GM12878 (cell line): ENCODE results near the gene PLEKHS1. TPM values are rescaled to one million over a fixed set of nuclear protein-coding genes. Genes with fewer than 3 reads are reported as not detected.

Experiments
- ATAC-seq: fragments of 200-7000 bp; cut with Tn5 transposase; 3 replicates; pipeline ENCODE4 v1.9.1; 2020; ENCODE audit warnings: mild to moderate bottlenecking, moderate library complexity
- BruUV-seq: library from RNA; stranded (reverse); fragments of 400-500 nt; replicated peaks from 2 replicates; lab custom pipeline; 2021; lab: Mats Ljungman, UMichigan
- CTCF ChIA-PET: fragments of 300-600 bp; sonication (Branson Sonifier 250); formaldehyde crosslinking; extraction: SDS; loops from one replicate; lab custom pipeline; 2021; ENCODE audit warnings: inconsistent platforms; lab: Yijun Ruan, JAX
- POLR2A ChIA-PET: fragments of 350-600 bp; formaldehyde crosslinking; extraction: SDS; loops from one replicate; lab custom pipeline; 2021; ENCODE audit warnings: inconsistent platforms; lab: Charles Lee
- RAD21 ChIA-PET: fragments of 300-600 bp; sonication (Branson Sonifier 250); formaldehyde crosslinking; loops from one replicate; lab custom pipeline; 2023; ENCODE audit warnings: antibody characterized with exemption; ENCODE audit not compliant: unreplicated experiment; lab: Charles Lee
- SMC1A ChIA-PET: fragments of 300-600 bp; sonication (Branson Sonifier 250); formaldehyde crosslinking; loops from one replicate; lab custom pipeline; 2023; ENCODE audit not compliant: unreplicated experiment, uncharacterized antibody; lab: Charles Lee
- DNase-seq: peaks from one replicate; pipeline ENCODE4 v3.0.0-alpha.2; 2011; ENCODE audit warnings: low read depth, low spot score
- FAIRE-seq: peaks from 3 replicates; lab custom pipeline; 2011; peaks lifted over from hg19 to GRCh38; lab: Jason Lieb, UNC
- H2AFZ ChIP-seq: 2 replicates; pipeline ENCODE4 v1.6.0; 2011; ENCODE audit warnings: low read depth, low read length, control low read depth; ENCODE audit not compliant: control insufficient read depth
- H3K27ac ChIP-seq: 2 replicates; pipeline ENCODE4 v1.5.1; 2011; ENCODE audit warnings: control low read depth; ENCODE audit not compliant: control insufficient read depth, insufficient read depth
- H3K27me3 ChIP-seq, 2 experiments: replicated peaks in 1 of 2; 2 replicates each; pipeline versions ENCODE4 v1.6.0 to v1.6.1; 2011; ENCODE audit warnings: low read length in 1 of 2; ENCODE audit not compliant: control insufficient read depth in 2 of 2, insufficient read depth in 2 of 2
- H3K36me3 ChIP-seq, 2 experiments: 2 replicates each; pipeline ENCODE4 v1.5.1; 2011; ENCODE audit warnings: low read length in 1 of 2; ENCODE audit not compliant: control insufficient read depth in 2 of 2, insufficient read depth in 2 of 2
- H3K4me1 ChIP-seq: 2 replicates; pipeline ENCODE4 v1.6.1; 2011; ENCODE audit warnings: mild to moderate bottlenecking, low read length, moderate library complexity, mixed read lengths; ENCODE audit not compliant: control insufficient read depth, insufficient read depth
- H3K4me2 ChIP-seq: 2 replicates; pipeline ENCODE4 v1.6.0; 2011; ENCODE audit warnings: control low read depth; ENCODE audit not compliant: control insufficient read depth, insufficient read depth
- H3K4me3 ChIP-seq: fragments of 200-600 bp; sonication (generic); 2 replicates; pipeline ENCODE4 v1.5.1; 2016
- H3K79me2 ChIP-seq: 2 replicates; pipeline ENCODE4 v1.6.0; 2011; ENCODE audit warnings: low read length; ENCODE audit not compliant: control insufficient read depth, insufficient read depth
- H3K9ac ChIP-seq: 2 replicates; pipeline ENCODE4 v1.8.0; 2011; ENCODE audit warnings: low read length, control low read depth, mixed read lengths; ENCODE audit not compliant: control insufficient read depth, insufficient read depth
- H3K9me3 ChIP-seq: replicated peaks from 3 replicates; pipeline ENCODE4 v1.5.1; 2011; ENCODE audit warnings: mild to moderate bottlenecking, low read length; ENCODE audit not compliant: control insufficient read depth, insufficient read depth
- H4K20me1 ChIP-seq: 2 replicates; pipeline ENCODE4 v1.6.0; 2011; ENCODE audit not compliant: control insufficient read depth, insufficient read depth
- BCL11A ChIP-seq: IDR thresholded peaks from 2 replicates; pipeline ENCODE4 v1.6.1; 2011; ENCODE audit warnings: low read depth, low read length
- CBFB ChIP-seq: IDR thresholded peaks from 2 replicates; pipeline ENCODE4 v1.6.1; 2016; ENCODE audit warnings: antibody characterized with exemption, low read depth
- KAT2A ChIP-seq: conservative IDR thresholded peaks from 2 replicates; pipeline ENCODE4 v1.6.1; 2011; ENCODE audit warnings: low read depth, low read length; ENCODE audit not compliant: control insufficient read depth
- MTA3 ChIP-seq: IDR thresholded peaks from 2 replicates; pipeline ENCODE4 v1.6.1; 2012; ENCODE audit warnings: low read length, inconsistent platforms, borderline replicate concordance
- NFXL1 ChIP-seq: fragments of 450-650 bp; IDR thresholded peaks from 2 replicates; pipeline ENCODE4 v1.6.1; 2017; ENCODE audit warnings: antibody characterized with exemption, mild to moderate bottlenecking, borderline replicate concordance
- PML ChIP-seq: IDR thresholded peaks from 2 replicates; pipeline ENCODE4 v1.6.1; 2012; ENCODE audit warnings: low read length, inconsistent platforms
- RBBP5 ChIP-seq: fragments of 200-600 bp; sonication (generic); conservative IDR thresholded peaks from 2 replicates; pipeline ENCODE4 v1.6.1; 2016
- TCF3 ChIP-seq: IDR thresholded peaks from 2 replicates; pipeline ENCODE4 v1.6.1; 2012; ENCODE audit warnings: low read depth, mild to moderate bottlenecking, low read length, borderline replicate concordance; ENCODE audit not compliant: insufficient read depth
- WGBS: methylation state at CpG from one replicate; pipeline ENCODE4 v1.1.6; 2016; ENCODE audit warnings: low lambda C conversion rate; ENCODE audit not compliant: insufficient replicate concordance, insufficient coverage; ENCODE audit errors: missing lambda C conversion rate; 5-methylcytosine and 5-hydroxymethylcytosine counted together
- in situ Hi-C: fragments of 300-500 bp; cut with MboI; formaldehyde crosslinking; loops from 9 replicates; pipeline ENCODE4 v1.14.3; 2018; ENCODE audit warnings: mixed read lengths
- intact Hi-C: fragments of 100-400 bp; cut with micrococcal nuclease; formaldehyde crosslinking; loops from one replicate; pipeline ENCODE4 v1.14.2; 2022; ENCODE audit not compliant: unreplicated experiment
- polyA plus RNA-seq, 11 experiments: library from polyadenylated mRNA; depleted of rRNA in 4 of 11; unstranded in 6 of 11; stranded (reverse) in 5 of 11; fragments of >200 nt; fragmentation: Nextera tagmentation in 4 of 11; fragmentation: Illumina TruSeq in 1 of 11; extraction: Ambion mirVana in 4 of 11; extraction: Trizol in 1 of 11; gene quantifications; 1 replicate in 1 of 11; 2 replicates in 10 of 11; pipeline versions ENCODE4 v1.2.1 to v1.2.3, GENCODE V29; 2011 to 2016; ENCODE audit warnings: inconsistent platforms in 2 of 11, missing spikeins in 2 of 11, low read depth in 1 of 11
- total RNA-seq, 4 experiments: library from RNA; depleted of rRNA in 3 of 4; stranded (reverse); fragments of >200 nt in 3 of 4; fragmentation: Illumina TruSeq in 1 of 4; extraction: Trizol in 1 of 4; gene quantifications; 2 replicates each; pipeline versions ENCODE4 v1.2.1 to v1.2.3, GENCODE V29; 2013 to 2021
- TF ChIP-seq, protein P1 (sequence below): IDR thresholded peaks from 2 replicates; pipeline ENCODE4 v1.6.1; 2012; ENCODE audit warnings: low read depth, low read length, improper control_type of control experiment
- TF ChIP-seq, protein P2 (sequence below): fragments of 450-650 bp; formaldehyde crosslinking; IDR thresholded peaks from 2 replicates; pipeline ENCODE4 v1.5.0; 2022; ENCODE audit warnings: mild to moderate bottlenecking, missing genetic modification characterization
- TF ChIP-seq, protein P3 (sequence below): fragments of 450-650 bp; IDR thresholded peaks from 2 replicates; pipeline ENCODE4 v1.6.1; 2018; ENCODE audit warnings: mild to moderate bottlenecking, low read depth, moderate library complexity; ENCODE audit not compliant: partially characterized antibody
- TF ChIP-seq, protein P4 (sequence below): IDR thresholded peaks from 2 replicates; pipeline ENCODE4 v1.6.1; 2011; ENCODE audit warnings: low read depth, mild to moderate bottlenecking, low read length, moderate library complexity, borderline replicate concordance; ENCODE audit errors: extremely low read depth

PLEKHS1 gene
- total and polyA plus RNA-seq, 10 of the 15 experiments (the other 5 are each of a cell fraction or from before 2014, with no cell fraction given), result 0.04 to 0.17 TPM; not detected in 8

DNA sequence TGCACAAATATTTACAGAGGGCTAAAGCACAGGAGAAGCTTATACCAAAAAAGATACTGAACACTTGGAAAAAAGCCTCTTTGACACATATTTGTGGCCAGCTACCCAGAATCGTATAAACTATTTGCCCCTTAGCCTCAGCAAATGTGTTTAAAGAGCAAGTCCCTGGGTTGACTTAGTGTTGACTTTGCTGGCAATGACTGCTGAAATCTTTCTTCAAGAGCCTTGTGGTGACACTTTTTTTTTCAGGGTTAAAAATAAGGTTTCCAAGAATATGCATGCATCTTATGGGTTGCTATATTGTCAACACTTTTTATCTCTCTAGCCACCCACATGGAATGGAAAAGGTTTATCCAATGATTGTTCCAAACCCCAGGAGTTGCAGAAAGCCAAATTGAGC, 14.9 kb upstream of the PLEKHS1 start (continued):
- TF ChIP-seq, protein P1, sequence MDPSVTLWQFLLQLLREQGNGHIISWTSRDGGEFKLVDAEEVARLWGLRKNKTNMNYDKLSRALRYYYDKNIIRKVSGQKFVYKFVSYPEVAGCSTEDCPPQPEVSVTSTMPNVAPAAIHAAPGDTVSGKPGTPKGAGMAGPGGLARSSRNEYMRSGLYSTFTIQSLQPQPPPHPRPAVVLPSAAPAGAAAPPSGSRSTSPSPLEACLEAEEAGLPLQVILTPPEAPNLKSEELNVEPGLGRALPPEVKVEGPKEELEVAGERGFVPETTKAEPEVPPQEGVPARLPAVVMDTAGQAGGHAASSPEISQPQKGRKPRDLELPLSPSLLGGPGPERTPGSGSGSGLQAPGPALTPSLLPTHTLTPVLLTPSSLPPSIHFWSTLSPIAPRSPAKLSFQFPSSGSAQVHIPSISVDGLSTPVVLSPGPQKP, result no peak

DNA sequence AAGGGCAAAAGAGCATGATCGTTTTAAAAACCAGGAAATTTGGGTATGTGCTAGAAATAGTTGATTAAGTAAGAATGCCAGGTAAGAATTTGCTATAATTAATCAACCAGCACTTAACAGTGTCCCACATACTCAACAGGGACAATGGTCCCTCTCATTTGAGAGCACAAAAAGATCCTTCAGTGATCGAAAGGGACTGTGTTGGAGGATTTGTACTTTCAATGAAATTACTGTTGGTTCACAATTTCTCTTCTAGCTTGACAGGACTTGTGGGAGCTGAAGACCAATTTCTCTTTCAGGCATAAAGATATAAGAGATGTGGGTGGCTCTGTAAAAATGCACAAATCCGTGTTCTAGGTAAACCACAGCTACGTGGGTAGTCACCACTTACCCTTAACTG, 12.5 kb upstream of the PLEKHS1 start:
- Histone ChIP-seq H2AFZ (no peak overlapping the region), H3K27ac (no peak overlapping the region), H3K36me3 (no peaks in the 10 kb centered on the region), H3K9me3 (no peaks in the 10 kb centered on the region), H3K4me3 (no peak overlapping the region), H4K20me1 (no peaks in the 10 kb centered on the region), H3K79me2 (no peaks in the 10 kb centered on the region), H3K4me2 (no peak overlapping the region), H3K4me1 (no peaks in the 10 kb centered on the region), H3K9ac (no peak overlapping the region), H3K27me3 (no peaks in the 10 kb centered on the region)
- in situ Hi-C loops, result no loop called here
- ChIA-PET SMC1A (no interaction called here), RAD21 (no interaction called here), CTCF (interaction anchor here (1.5 kb wide), 1 partner anchor 364 kb away, joined by 4 read pairs; no protein-coding TSS in a partner anchor), POLR2A (interaction anchor here (0.6 kb wide), 1 partner anchor 1082 kb away, joined by 5 read pairs; no protein-coding TSS in a partner anchor)
- FAIRE-seq (no peak), DNase-seq (no peak), ATAC-seq (no peak)
- BruUV-seq, result no TSS peak
- intact Hi-C loops, result no loop called here
- WGBS, result 35% methylated on average over 4 of the region's 4 CpGs
- TF ChIP-seq BCL11A (no peak), KAT2A (no peak), PML (no peak), CBFB (no peak), NFXL1 (no peak), RBBP5 (no peak), MTA3 (no peak), TCF3 (no peak)
- TF ChIP-seq, protein P2, sequence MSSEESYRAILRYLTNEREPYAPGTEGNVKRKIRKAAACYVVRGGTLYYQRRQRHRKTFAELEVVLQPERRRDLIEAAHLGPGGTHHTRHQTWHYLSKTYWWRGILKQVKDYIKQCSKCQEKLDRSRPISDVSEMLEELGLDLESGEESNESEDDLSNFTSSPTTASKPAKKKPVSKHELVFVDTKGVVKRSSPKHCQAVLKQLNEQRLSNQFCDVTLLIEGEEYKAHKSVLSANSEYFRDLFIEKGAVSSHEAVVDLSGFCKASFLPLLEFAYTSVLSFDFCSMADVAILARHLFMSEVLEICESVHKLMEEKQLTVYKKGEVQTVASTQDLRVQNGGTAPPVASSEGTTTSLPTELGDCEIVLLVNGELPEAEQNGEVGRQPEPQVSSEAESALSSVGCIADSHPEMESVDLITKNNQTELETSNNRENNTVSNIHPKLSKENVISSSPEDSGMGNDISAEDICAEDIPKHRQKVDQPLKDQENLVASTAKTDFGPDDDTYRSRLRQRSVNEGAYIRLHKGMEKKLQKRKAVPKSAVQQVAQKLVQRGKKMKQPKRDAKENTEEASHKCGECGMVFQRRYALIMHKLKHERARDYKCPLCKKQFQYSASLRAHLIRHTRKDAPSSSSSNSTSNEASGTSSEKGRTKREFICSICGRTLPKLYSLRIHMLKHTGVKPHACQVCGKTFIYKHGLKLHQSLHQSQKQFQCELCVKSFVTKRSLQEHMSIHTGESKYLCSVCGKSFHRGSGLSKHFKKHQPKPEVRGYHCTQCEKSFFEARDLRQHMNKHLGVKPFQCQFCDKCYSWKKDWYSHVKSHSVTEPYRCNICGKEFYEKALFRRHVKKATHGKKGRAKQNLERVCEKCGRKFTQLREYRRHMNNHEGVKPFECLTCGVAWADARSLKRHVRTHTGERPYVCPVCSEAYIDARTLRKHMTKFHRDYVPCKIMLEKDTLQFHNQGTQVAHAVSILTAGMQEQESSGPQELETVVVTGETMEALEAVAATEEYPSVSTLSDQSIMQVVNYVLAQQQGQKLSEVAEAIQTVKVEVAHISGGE, result no peak
- TF ChIP-seq, protein P3, sequence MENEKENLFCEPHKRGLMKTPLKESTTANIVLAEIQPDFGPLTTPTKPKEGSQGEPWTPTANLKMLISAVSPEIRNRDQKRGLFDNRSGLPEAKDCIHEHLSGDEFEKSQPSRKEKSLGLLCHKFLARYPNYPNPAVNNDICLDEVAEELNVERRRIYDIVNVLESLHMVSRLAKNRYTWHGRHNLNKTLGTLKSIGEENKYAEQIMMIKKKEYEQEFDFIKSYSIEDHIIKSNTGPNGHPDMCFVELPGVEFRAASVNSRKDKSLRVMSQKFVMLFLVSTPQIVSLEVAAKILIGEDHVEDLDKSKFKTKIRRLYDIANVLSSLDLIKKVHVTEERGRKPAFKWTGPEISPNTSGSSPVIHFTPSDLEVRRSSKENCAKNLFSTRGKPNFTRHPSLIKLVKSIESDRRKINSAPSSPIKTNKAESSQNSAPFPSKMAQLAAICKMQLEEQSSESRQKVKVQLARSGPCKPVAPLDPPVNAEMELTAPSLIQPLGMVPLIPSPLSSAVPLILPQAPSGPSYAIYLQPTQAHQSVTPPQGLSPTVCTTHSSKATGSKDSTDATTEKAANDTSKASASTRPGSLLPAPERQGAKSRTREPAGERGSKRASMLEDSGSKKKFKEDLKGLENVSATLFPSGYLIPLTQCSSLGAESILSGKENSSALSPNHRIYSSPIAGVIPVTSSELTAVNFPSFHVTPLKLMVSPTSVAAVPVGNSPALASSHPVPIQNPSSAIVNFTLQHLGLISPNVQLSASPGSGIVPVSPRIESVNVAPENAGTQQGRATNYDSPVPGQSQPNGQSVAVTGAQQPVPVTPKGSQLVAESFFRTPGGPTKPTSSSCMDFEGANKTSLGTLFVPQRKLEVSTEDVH, result no peak
- TF ChIP-seq, protein P1, result no peak
- TF ChIP-seq, protein P4, sequence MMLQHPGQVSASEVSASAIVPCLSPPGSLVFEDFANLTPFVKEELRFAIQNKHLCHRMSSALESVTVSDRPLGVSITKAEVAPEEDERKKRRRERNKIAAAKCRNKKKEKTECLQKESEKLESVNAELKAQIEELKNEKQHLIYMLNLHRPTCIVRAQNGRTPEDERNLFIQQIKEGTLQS, result no peak
